SU-DHL-6 (cell line): Measurements from ENCODE around the gene ELMO1.

Source experiments
- H2AFZ ChIP-seq: fragments of 200-600 bp; sonication (generic); 2 replicates; pipeline ENCODE4 v1.6.1; 2014; ENCODE audit warnings: low read depth, mild to moderate bottlenecking, moderate library complexity, mixed read lengths, antibody characterized with exemption, low read length; ENCODE audit not compliant: severe bottlenecking
- H3F3A ChIP-seq: fragments of 200-600 bp; shearing (Covaris generic); 2 replicates; pipeline ENCODE4 v1.6.0; 2016; ENCODE audit warnings: antibody characterized with exemption, mild to moderate bottlenecking; ENCODE audit not compliant: insufficient read depth
- H3K27ac ChIP-seq: fragments of 200-600 bp; sonication (generic); 2 replicates; pipeline ENCODE4 v1.5.1; 2016; ENCODE audit warnings: low read depth, mild to moderate bottlenecking, low read length, moderate library complexity, mixed read lengths
- H3K27me3 ChIP-seq: fragments of 200-600 bp; sonication (generic), shearing (Covaris generic); 2 replicates; pipeline ENCODE4 v1.6.0; 2014; ENCODE audit warnings: mild to moderate bottlenecking, low read length
- H3K36me3 ChIP-seq: fragments of 200-600 bp; sonication (generic); 2 replicates; pipeline ENCODE4 v1.6.1; 2014; ENCODE audit warnings: mild to moderate bottlenecking, low read length, mixed read lengths
- H3K4me2 ChIP-seq: fragments of 300-600, 200-600 bp; shearing (Covaris generic), sonication (generic); 2 replicates; pipeline ENCODE4 v1.6.0; 2014; ENCODE audit warnings: low read length, low read depth, mild to moderate bottlenecking; ENCODE audit not compliant: poor library complexity, severe bottlenecking
- H3K4me3 ChIP-seq: fragments of 200-600 bp; sonication (generic); 2 replicates; pipeline ENCODE4 v1.5.1; 2014; ENCODE audit warnings: antibody characterized with exemption, low read length, mild to moderate bottlenecking, mixed read lengths; ENCODE audit not compliant: insufficient read depth, poor library complexity, severe bottlenecking
- H3K79me2 ChIP-seq: fragments of 200-600 bp; sonication (generic); 2 replicates; pipeline ENCODE4 v1.6.1; 2014; ENCODE audit warnings: mild to moderate bottlenecking, low read length, moderate library complexity; ENCODE audit not compliant: insufficient read depth
- H3K9ac ChIP-seq: fragments of 200-600 bp; sonication (generic); 2 replicates; pipeline ENCODE4 v1.7.0; 2014; ENCODE audit warnings: mild to moderate bottlenecking, low read length
- H3K9me2 ChIP-seq: fragments of 200-600 bp; sonication (generic); replicated peaks from 2 replicates; pipeline ENCODE4 v1.6.1; 2014; ENCODE audit warnings: low read length; ENCODE audit not compliant: insufficient read depth
- H3K9me3 ChIP-seq: fragments of 200-600 bp; sonication (generic); 2 replicates; pipeline ENCODE4 v1.6.1; 2014; ENCODE audit warnings: low read length, mixed read lengths; ENCODE audit not compliant: insufficient read depth
- H4K20me1 ChIP-seq: fragments of 200-600 bp; sonication (generic); 2 replicates; pipeline ENCODE4 v1.6.1; 2014; ENCODE audit warnings: low read depth, mild to moderate bottlenecking, antibody characterized with exemption, low read length, moderate library complexity, mixed read lengths
- CTCF ChIP-seq: fragments of 200-600 bp; sonication (generic); IDR thresholded peaks from one replicate; pipeline ENCODE4 v1.5.1; 2017; ENCODE audit warnings: antibody characterized with exemption, mild to moderate bottlenecking, low read length, moderate library complexity; ENCODE audit not compliant: insufficient read depth, poor library complexity, severe bottlenecking
- EZH2phosphoT487 ChIP-seq: fragments of 200-600 bp; sonication (generic), shearing (Covaris generic); conservative IDR thresholded peaks from 2 replicates; pipeline ENCODE4 v1.6.1; 2018; ENCODE audit warnings: mild to moderate bottlenecking, antibody characterized with exemption, low read length, moderate library complexity, mixed read lengths

The ELMO1 gene

GRCh38 chr7:37041461-37041860, 407.2 kb downstream of the ELMO1 start:
- no peak overlapping the region for H2AFZ ChIP-seq
- no peak overlapping the region for H3K27ac ChIP-seq
- H3K9ac ChIP-seq: no peak overlapping the region
- H3K36me3 ChIP-seq: no peaks in the 10 kb centered on the region
- H4K20me1 ChIP-seq: no peaks in the 10 kb centered on the region
- H3K4me2 ChIP-seq: no peak overlapping the region
- no peak overlapping the region for H3K4me3 ChIP-seq
- 0 out of 2 replicates have a peak, but pooled peaks cover 5% of the 10 kb centered on the region for H3F3A ChIP-seq
- no peaks in the 10 kb centered on the region for H3K27me3 ChIP-seq
- no peaks in the 10 kb centered on the region for H3K9me3 ChIP-seq
- H3K79me2 ChIP-seq: no peaks in the 10 kb centered on the region
- no peaks in the 10 kb centered on the region for H3K9me2 ChIP-seq
- TF ChIP-seq EZH2phosphoT487 (no peak), CTCF (no peak)

GRCh38 chr7:37040330-37040729, 408.3 kb downstream of the ELMO1 start:
- no peak overlapping the region for H3K4me3 ChIP-seq
- no peaks in the 10 kb centered on the region for H3K36me3 ChIP-seq
- no peaks in the 10 kb centered on the region for H3K9me2 ChIP-seq
- no peaks in the 10 kb centered on the region for H4K20me1 ChIP-seq
- no peaks in the 10 kb centered on the region for H3K79me2 ChIP-seq
- H3K9ac ChIP-seq: no peak overlapping the region
- H2AFZ ChIP-seq: no peak overlapping the region
- 0 out of 2 replicates have a peak, but pooled peaks cover 3% of the 10 kb centered on the region for H3F3A ChIP-seq
- H3K27me3 ChIP-seq: no peaks in the 10 kb centered on the region
- H3K27ac ChIP-seq: no peak overlapping the region
- no peaks in the 10 kb centered on the region for H3K9me3 ChIP-seq
- no peak overlapping the region for H3K4me2 ChIP-seq
- no peak for TF ChIP-seq CTCF
- TF ChIP-seq EZH2phosphoT487: no peak

- Histone ChIP-seq H3K27me3 (no peaks in the 10 kb centered on the region), H3K4me2 (no peak overlapping the region), H3K36me3 (no peaks in the 10 kb centered on the region), H3F3A (no peaks in the 10 kb centered on the region), H3K9ac (no peak overlapping the region), H2AFZ (no peak overlapping the region), H3K9me3 (no peaks in the 10 kb centered on the region), H4K20me1 (no peaks in the 10 kb centered on the region), H3K27ac (no peak overlapping the region), H3K4me3 (no peak overlapping the region), H3K79me2 (no peaks in the 10 kb centered on the region), H3K9me2 (no peaks in the 10 kb centered on the region)
- no peak for TF ChIP-seq CTCF
Observed at GRCh38 chr7:37039131-37039749, 409.4 kb downstream of the ELMO1 start.
